ENCODE results near the gene MANEAL. TPM values are rescaled to one million over a fixed set of nuclear protein-coding genes. Genes with fewer than 3 reads are reported as not detected.
"Not testable (repeated sequence)": the region's sequence is repeated elsewhere in the genome, so short reads cannot be mapped to it uniquely, and the experiment has no call there.

Gene MANEAL
- total RNA-seq, 2 donors from 2014 or later: 1.2 to 1.6 TPM

- not testable (repeated sequence) for ATAC-seq
Observed at GRCh38 chr1:37771440-37771839, 22.2 kb upstream of the MANEAL start.

GRCh38 chr1:37776946-37777516, 16.6 kb upstream of the MANEAL start:
- no peak for ATAC-seq
- intact Hi-C loops (cut with DNase I): no loop called here
- no peak for DNase-seq

More at GRCh38 chr1:37771440-37771839, 22.2 kb upstream of the MANEAL start:
- intact Hi-C loops (cut with DNase I); DNase-seq: not testable (repeated sequence)

GRCh38 chr1:37778654-37779053, 15.0 kb upstream of the MANEAL start:
- no peak for ATAC-seq
- DNase-seq: no peak
- intact Hi-C loops (cut with DNase I): no loop called here

GRCh38 chr1:37782491-37782890, 11.2 kb upstream of the MANEAL start:
- no peak for ATAC-seq
- intact Hi-C loops (cut with DNase I): no loop called here
- DNase-seq: no peak

GRCh38 chr1:37792943-37793686, 532 bp upstream of the MANEAL start:
- ATAC-seq: no peak
- intact Hi-C loops (cut with DNase I): no loop called here
- no peak for DNase-seq

- no peak for DNase-seq
- ATAC-seq: no peak
- intact Hi-C loops (cut with DNase I): no loop called here
Observed at GRCh38 chr1:37794372-37795339, 1.0 kb downstream of the MANEAL start.

- intact Hi-C loops (cut with DNase I): no loop called here
- ATAC-seq: peak; percentile 62 to 66
- DNase-seq: peak; percentile 70
Observed at GRCh38 chr1:37795340-37796125, 1.9 kb downstream of the MANEAL start.

- DNase-seq (no peak), ATAC-seq (no peak)
- intact Hi-C loops (cut with DNase I): no loop called here
Observed at GRCh38 chr1:37797750-37798345, 4.2 kb downstream of the MANEAL start.

- ATAC-seq: no peak
- intact Hi-C loops (cut with DNase I): no loop called here
- no peak for DNase-seq
Observed at GRCh38 chr1:37802439-37802838, 8.8 kb downstream of the MANEAL start.

GRCh38 chr1:37807220-37807554, 13.5 kb downstream of the MANEAL start:
- ATAC-seq (no peak), DNase-seq (no peak)
- intact Hi-C loops (cut with DNase I): loop anchor here in 1 of 2 donors (5.0 kb wide), 1 partner anchor 115 kb away; the partner anchor contains the start of gene CDCA8

- DNase-seq (peak; percentile 96), ATAC-seq (peak; percentile 95 to 96)
- intact Hi-C loops (cut with DNase I): loop anchor here in 1 of 2 donors (5.0 kb wide), 1 partner anchor 115 kb away; the partner anchor contains the start of gene CDCA8
Observed at GRCh38 chr1:37807555-37808368, 14.1 kb downstream of the MANEAL start, which contains the start of the genes C1orf122 and YRDC. Gene C1orf122 (plus strand): TSS chr1:37807790. CDS start chr1:37808405, 615 bp downstream. Gene YRDC (minus strand): TSS chr1:37808208. CDS start chr1:37808180, 28 bp downstream.

GRCh38 chr1:37808369-37809319, 15.0 kb downstream of the MANEAL start:
- intact Hi-C loops (cut with DNase I): loop anchor here in 1 of 2 donors (5.0 kb wide), 1 partner anchor 116 kb away; the partner anchor contains the start of gene CDCA8
- ATAC-seq: peak; percentile 85 to 91
- peak; percentile 80 for DNase-seq

- ATAC-seq: no peak
Observed at GRCh38 chr1:37809942-37810341, 16.3 kb downstream of the MANEAL start.

GRCh38 chr1:37811027-37811655, 17.5 kb downstream of the MANEAL start:
- intact Hi-C loops (cut with DNase I): loop anchor here in 1 of 2 donors (5.0 kb wide), 1 partner anchor 46 kb away; the partner anchor contains the start of gene MTF1
- ATAC-seq (no peak), DNase-seq (peak; percentile 64)

More at GRCh38 chr1:37809942-37810341, 16.3 kb downstream of the MANEAL start:
- DNase-seq: no peak
- intact Hi-C loops (cut with DNase I): loop anchor here in 1 of 2 donors (5.0 kb wide), 2 partner anchors 47 to 118 kb away; partner anchors contain the start of genes CDCA8 and MTF1

- intact Hi-C loops (cut with DNase I): loop anchor here in 1 of 2 donors (5.0 kb wide), 1 partner anchor 44 kb away; the partner anchor contains the start of gene MTF1
- DNase-seq: no peak
Observed at GRCh38 chr1:37813529-37814145, 20.0 kb downstream of the MANEAL start.

More at GRCh38 chr1:37813529-37814145, 20.0 kb downstream of the MANEAL start:
- no peak for ATAC-seq

Measured in left cardiac atrium (tissue), 4 donors.